Transverse colon (tissue), 4 donors: ENCODE results near the gene ALDH1A1.

Experiments used
- CTCF ChIP-seq, 5 experiments: fragments of 200-600 bp in 3 of 5; fragments of 450-650 bp in 2 of 5; sonication (generic) in 3 of 5; IDR thresholded peaks; 1 replicate in 2 of 5; 2 replicates in 3 of 5; pipeline ENCODE4 v1.5.1; 2016 to 2017; ENCODE audit warnings: antibody characterized with exemption in 5 of 5, inconsistent platforms in 3 of 5, mild to moderate bottlenecking in 2 of 5, moderate library complexity in 1 of 5
- POLR2A ChIP-seq: fragments of 450-650 bp; IDR thresholded peaks from one replicate; pipeline ENCODE4 v1.6.1; 2016; ENCODE audit warnings: antibody characterized with exemption, mild to moderate bottlenecking, moderate library complexity
- POLR2AphosphoS5 ChIP-seq, 3 donors: sonication (generic); formaldehyde crosslinking; IDR thresholded peaks; one replicate each; pipeline ENCODE4 v1.6.1; 2016; ENCODE audit warnings: antibody characterized with exemption in 3 of 3

- TF ChIP-seq CTCF (IDR thresholded peaks at IDR 0.05) (no peak), POLR2A (no peak), POLR2AphosphoS5 (IDR thresholded peaks at IDR 0.05) (no peak)
These were observed 43.4 kb downstream of the ALDH1A1 start for GRCh38 chr9:72909428-72909827.
